Femur (tissue), 1 donor: ENCODE results near the gene METAP2.
"Not testable (repeated sequence)": the region's sequence is repeated elsewhere in the genome, so short reads cannot be mapped to it uniquely, and the experiment has no call there.

ENCODE experiments used
- DNase-seq: peaks from one replicate; pipeline ENCODE4 v3.0.0-alpha.2; 2017

Gene METAP2

DNA sequence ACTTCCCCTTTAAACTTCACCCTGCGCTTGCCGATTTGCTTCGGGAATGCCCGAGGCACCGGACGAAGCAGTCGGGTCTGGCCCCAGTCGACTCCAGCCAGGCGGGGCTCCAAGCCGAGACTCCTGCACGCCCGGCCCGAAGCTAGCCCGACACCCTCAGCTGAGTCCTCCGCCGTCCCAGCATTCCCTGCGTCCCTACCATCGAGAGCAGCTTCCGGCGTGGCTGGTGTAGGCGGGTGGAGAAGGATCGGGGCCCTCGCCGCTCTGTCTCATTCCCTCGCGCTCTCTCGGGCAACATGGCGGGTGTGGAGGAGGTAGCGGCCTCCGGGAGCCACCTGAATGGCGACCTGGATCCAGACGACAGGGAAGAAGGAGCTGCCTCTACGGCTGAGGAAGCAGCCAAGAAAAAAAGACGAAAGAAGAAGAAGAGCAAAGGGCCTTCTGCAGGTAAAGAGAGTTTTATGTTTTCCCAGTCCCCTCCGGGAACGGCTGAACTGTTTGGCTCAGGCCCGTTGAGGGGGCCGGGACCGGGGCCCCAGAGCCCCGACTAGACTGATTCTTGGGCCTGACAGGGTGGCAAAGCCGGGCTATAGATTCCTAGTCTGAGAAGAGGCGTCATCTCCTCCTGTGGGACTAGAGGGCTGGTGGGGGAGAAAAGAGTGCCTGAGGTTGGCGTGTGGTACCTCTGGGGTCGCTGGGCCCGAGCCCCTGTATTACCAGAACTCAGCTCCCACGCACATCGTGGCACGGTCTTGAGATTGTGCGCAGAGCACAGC lies at the start of gene METAP2:
Gene METAP2, plus strand, starts transcription at position 269 of the 776 bp plus-strand sequence. Its CDS starts 28 bp downstream, at position 297.
- peak; percentile 98 for DNase-seq

- DNase-seq, result no peak
Measured at GRCh38 chr12:95424271-95424994, 49.5 kb upstream of the METAP2 start.

DNA sequence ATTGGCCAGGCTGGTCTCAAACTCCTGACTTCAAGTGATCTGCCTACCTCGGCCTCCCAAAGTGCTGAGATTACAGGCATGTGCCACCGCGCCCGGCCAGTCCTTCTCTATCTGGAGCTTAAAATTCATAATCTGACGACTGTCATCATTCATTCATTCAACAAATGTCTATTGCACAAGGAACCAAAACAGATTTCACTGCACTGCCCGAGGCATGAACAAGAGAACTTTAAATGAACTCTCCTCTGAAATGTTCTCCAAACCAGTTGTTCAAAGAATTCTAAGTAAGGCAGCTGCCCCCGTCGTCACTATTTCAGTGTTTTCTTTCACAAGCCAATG lies 44.8 kb upstream of the METAP2 start:
- no peak for DNase-seq

DNA sequence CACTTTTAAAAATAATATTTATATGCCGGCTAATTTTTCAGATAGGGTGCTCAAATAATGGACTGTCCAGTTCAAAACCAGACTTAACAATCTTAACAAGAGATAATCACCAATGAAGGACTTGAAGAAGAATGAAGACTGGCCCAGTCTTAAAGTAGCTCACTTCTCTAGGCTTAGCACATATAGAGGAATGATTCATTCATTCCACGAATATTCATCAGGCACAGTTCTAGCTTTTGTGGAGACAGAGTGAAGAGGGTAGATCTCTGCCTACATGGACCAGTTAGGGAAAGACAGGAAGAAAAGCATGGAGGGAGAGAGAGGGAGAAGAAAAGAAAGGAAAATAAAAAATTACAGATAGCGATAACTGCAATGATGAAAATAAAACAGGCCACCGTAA lies 42.8 kb upstream of the METAP2 start:
- no peak for DNase-seq

DNA sequence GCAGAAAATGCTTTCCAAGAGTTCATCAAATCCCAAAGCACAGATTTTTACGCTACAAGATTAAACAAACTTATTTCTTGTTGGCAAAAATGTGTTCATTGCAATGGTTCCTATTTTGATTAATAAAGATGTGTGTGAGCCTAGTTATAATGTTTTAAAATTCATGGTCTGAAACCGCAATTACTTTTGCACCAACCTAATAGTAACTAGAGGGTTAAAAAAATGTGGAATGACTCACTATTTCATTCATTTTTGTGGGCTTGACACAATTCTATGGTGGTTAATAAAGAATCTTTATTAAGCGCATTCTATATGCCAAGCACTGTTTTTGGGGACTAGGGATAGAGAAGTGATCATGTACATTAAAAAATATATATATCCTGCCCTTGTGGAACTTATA lies 38.6 kb upstream of the METAP2 start:
- no peak for DNase-seq

GRCh38 chr12:95437565-95437964 lies 36.4 kb upstream of the METAP2 start:
- DNase-seq, result no peak

GRCh38 chr12:95439461-95440230 lies 34.3 kb upstream of the METAP2 start:
- no peak for DNase-seq

GRCh38 chr12:95440401-95440800 lies 33.6 kb upstream of the METAP2 start:
- no peak for DNase-seq

- DNase-seq, result no peak
Measured at GRCh38 chr12:95443459-95443858, 30.5 kb upstream of the METAP2 start.

GRCh38 chr12:95445099-95445498 lies 28.9 kb upstream of the METAP2 start:
- not testable (repeated sequence) for DNase-seq

GRCh38 chr12:95445884-95446505 lies 28.0 kb upstream of the METAP2 start:
- no peak for DNase-seq

- DNase-seq, result peak; percentile 57
Measured at GRCh38 chr12:95446506-95446900, 27.4 kb upstream of the METAP2 start.

- DNase-seq, result not testable (repeated sequence)
Measured at GRCh38 chr12:95449656-95450055, 24.3 kb upstream of the METAP2 start.

- not testable (repeated sequence) for DNase-seq
Measured at GRCh38 chr12:95452501-95452900, 21.5 kb upstream of the METAP2 start.

GRCh38 chr12:95453881-95454280 lies 20.1 kb upstream of the METAP2 start:
- DNase-seq, result not testable (repeated sequence)

- not testable (repeated sequence) for DNase-seq
Measured at GRCh38 chr12:95454780-95455215, 19.2 kb upstream of the METAP2 start.

GRCh38 chr12:95457605-95458004 lies 16.3 kb upstream of the METAP2 start:
- DNase-seq, result not testable (repeated sequence)

DNA sequence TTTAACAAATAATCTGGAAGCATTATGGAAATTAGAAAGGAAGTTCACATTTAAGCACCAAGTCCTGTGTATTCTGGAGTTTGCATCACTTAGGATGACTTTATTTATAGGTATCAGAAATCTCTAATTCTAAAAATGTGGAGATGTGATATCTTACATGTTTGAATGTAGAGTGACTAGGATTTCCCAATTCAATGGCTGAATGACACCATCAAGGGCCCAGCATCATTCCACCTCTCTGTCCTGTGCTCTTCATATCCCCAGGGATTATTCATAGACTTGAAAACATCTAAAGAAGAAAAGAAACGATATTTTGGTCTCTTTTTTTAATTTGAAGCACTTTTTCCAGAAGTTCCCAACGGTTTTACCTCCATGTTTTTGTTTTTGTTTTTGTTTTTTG lies 15.2 kb upstream of the METAP2 start:
- no peak for DNase-seq

DNA sequence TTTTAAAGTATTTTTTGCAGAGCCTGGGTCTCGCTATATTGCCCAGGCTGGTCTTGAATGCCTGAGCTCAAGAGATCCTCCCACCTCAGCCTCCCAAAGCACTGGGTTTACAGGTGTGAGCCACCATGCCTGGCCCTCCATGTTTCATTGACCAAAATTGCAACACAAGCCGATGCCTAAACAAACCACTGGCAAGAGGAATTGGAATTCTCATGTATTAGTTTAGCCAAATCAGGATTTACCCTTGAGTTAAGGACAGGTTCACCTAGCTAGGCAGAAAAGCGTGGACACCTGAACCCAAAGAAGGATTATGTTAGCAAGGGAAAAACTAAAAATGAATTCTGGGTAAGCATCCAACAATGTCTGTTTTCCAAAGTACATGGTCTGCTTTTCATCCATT lies 14.6 kb upstream of the METAP2 start:
- no peak for DNase-seq

DNA sequence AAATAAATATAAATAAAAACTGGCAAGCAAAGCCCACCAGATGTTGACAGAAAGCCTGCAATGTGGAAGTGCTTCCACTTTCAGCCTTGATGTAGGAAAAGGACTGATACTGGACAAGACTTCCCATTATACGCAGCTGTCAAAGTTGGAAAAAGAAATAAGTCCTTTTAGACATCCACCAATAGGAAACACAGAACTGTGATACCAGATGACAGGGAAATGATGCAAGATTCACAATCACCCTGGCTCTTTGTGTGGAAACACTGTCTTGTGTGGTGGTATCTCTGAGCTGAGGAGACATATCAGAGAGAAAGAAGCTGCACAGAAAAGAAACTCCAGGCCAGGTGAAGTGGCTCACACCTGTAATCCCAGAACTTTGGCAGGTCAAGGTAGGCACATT lies 13.8 kb upstream of the METAP2 start:
- no peak for DNase-seq

DNA sequence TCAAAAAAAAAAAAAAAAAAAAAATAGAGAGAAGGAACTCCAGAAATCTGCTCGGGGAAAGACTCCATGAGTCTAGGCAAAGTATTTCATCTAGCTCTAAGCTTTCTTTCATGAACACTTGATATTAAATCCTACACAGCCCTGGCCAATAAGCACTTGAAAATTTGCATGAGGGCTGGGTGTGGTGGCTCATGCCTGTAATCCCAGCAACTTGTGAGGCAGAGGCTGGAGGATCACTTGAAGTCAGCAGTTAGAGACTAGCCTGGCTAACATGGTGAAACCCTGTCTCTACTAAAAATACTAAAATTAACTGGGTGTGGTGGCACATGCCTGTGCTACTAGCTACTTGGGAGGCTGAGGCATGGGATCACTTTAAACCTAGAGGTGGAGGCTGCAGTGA lies 13.1 kb upstream of the METAP2 start:
- no peak for DNase-seq

DNA sequence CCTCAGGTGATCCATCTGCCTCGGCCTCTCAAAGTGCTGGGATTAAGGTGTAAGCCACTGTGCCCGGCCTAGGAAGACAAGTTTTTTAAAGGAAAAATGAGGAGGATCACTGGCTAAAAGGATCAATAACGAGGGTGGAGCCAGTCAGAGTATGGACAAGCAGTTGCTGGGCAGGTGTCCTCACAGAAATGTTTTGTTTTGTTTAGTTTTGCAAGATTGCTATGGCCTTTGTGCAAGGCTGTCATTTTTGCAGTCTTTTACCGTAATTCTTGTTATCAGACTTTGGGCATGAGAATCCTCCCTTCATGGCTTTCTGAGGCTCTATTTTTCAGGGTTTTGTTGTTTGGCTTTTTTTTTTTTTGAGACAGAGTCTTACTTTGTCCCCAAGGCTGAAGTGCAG lies 11.9 kb upstream of the METAP2 start:
- no peak for DNase-seq

DNA sequence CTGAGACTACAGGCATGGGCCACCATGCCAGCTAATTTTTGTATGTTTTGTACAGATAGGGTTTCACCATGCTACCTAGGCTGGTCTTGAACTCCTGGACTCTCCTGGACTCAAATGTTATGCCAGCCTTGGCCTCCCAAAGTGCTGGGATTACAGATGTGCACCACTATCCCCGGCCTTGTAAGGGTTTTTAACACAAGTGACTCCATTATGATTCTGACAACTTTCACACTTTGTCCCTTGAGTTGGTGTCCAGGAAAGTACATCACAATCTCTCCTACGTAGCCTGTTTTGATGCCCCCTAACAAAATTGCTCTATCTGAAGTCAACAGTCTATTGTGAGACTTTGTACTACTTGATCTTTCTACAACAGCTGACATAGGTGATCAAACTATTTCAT lies 11.4 kb upstream of the METAP2 start:
- no peak for DNase-seq
